ENCODE measurements around the gene TMEM169.

DNA sequence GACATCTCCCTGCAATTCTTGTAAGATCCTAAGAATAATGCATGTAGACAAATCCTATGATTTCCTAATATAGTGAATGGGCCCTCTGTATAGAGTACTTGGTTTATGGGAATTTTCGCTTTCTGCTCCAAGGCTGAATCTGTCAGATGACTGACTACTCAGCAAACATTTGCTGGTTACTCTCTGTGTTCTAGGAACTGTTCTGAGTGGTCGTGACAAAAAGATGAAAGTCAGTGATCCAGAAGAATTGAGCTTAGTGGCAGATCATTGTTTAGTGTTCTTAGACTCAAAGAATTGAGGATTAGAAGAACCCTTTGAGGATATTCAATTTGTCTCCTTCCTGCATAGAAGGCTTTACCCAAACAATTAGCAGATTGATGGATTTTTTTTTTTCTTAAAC, 37.4 kb downstream of the TMEM169 start:
- TF ChIP-seq, protein P1, sequence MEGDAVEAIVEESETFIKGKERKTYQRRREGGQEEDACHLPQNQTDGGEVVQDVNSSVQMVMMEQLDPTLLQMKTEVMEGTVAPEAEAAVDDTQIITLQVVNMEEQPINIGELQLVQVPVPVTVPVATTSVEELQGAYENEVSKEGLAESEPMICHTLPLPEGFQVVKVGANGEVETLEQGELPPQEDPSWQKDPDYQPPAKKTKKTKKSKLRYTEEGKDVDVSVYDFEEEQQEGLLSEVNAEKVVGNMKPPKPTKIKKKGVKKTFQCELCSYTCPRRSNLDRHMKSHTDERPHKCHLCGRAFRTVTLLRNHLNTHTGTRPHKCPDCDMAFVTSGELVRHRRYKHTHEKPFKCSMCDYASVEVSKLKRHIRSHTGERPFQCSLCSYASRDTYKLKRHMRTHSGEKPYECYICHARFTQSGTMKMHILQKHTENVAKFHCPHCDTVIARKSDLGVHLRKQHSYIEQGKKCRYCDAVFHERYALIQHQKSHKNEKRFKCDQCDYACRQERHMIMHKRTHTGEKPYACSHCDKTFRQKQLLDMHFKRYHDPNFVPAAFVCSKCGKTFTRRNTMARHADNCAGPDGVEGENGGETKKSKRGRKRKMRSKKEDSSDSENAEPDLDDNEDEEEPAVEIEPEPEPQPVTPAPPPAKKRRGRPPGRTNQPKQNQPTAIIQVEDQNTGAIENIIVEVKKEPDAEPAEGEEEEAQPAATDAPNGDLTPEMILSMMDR (IDR thresholded peaks at IDR 0.05) = no peak
- TF ChIP-seq ZFX (IDR thresholded peaks at IDR 0.05; ENCODE audit: borderline replicate concordance) = no peak
